ENCODE measurements around the gene IP6K1.
"Not testable (repeated sequence)": the region's sequence is repeated elsewhere in the genome, so short reads cannot be mapped to it uniquely, and the experiment has no call there.

IP6K1 gene

GRCh38 chr3:49685846-49686245 is 100.5 kb downstream of the IP6K1 start:
- DNase-seq: not testable (repeated sequence)

GRCh38 chr3:49685103-49685502 is 101.2 kb downstream of the IP6K1 start:
- DNase-seq: not testable (repeated sequence)

GRCh38 chr3:49684453-49684852 is 101.9 kb downstream of the IP6K1 start:
- not testable (repeated sequence) for DNase-seq

GRCh38 chr3:49683162-49683561 is 103.2 kb downstream of the IP6K1 start:
- DNase-seq: no peak

- DNase-seq: no peak
Observed at GRCh38 chr3:49681543-49681942, 104.8 kb downstream of the IP6K1 start.

GRCh38 chr3:49681232-49681522 is 105.2 kb downstream of the IP6K1 start:
- DNase-seq: no peak

- DNase-seq: no peak
Observed at GRCh38 chr3:49680493-49681231, 105.7 kb downstream of the IP6K1 start.

- no peak for DNase-seq
Observed at GRCh38 chr3:49675912-49676311, 110.4 kb downstream of the IP6K1 start.

GRCh38 chr3:49674497-49674983 is 111.8 kb downstream of the IP6K1 start:
- no peak for DNase-seq
